HG03045 (cell line): ENCODE data around the gene DDOST.
"Not testable (repeated sequence)": the region's sequence is repeated elsewhere in the genome, so short reads cannot be mapped to it uniquely, and the experiment has no call there.

Experiments used
- ATAC-seq: cut with Tn5 transposase; IDR thresholded peaks from one replicate; pipeline ENCODE4 v1.9.1; 2021; ENCODE audit warnings: mild to moderate bottlenecking, moderate library complexity; ENCODE audit not compliant: unreplicated experiment

The DDOST gene

GRCh38 chr1:20626524-20626923 is 34.6 kb downstream of the DDOST start:
- no peak for ATAC-seq

- no peak for ATAC-seq
These were observed 35.1 kb downstream of the DDOST start for GRCh38 chr1:20626098-20626427.

- ATAC-seq = no peak
These were observed 35.7 kb downstream of the DDOST start for GRCh38 chr1:20625176-20626097.

GRCh38 chr1:20624709-20625108 is 36.5 kb downstream of the DDOST start:
- ATAC-seq = no peak

- no peak for ATAC-seq
These were observed 40.2 kb downstream of the DDOST start for GRCh38 chr1:20621012-20621411.

GRCh38 chr1:20619999-20620398 is 41.2 kb downstream of the DDOST start:
- ATAC-seq = no peak

GRCh38 chr1:20618550-20618949 is 42.6 kb downstream of the DDOST start:
- ATAC-seq = no peak

- ATAC-seq = no peak
These were observed 44.2 kb downstream of the DDOST start for GRCh38 chr1:20616847-20617487.

GRCh38 chr1:20615946-20616846 is 45.0 kb downstream of the DDOST start:
- ATAC-seq = no peak

GRCh38 chr1:20614131-20614579 is 47.0 kb downstream of the DDOST start:
- no peak for ATAC-seq

GRCh38 chr1:20612221-20612746 is 48.9 kb downstream of the DDOST start:
- ATAC-seq = no peak

- ATAC-seq = no peak
These were observed 49.5 kb downstream of the DDOST start for GRCh38 chr1:20611652-20612051.

GRCh38 chr1:20610970-20611369 is 50.2 kb downstream of the DDOST start:
- no peak for ATAC-seq

- no peak for ATAC-seq
These were observed 51.6 kb downstream of the DDOST start for GRCh38 chr1:20609541-20609940.

GRCh38 chr1:20606801-20607570 is 54.2 kb downstream of the DDOST start:
- ATAC-seq = not testable (repeated sequence)

GRCh38 chr1:20604678-20605077 is 56.5 kb downstream of the DDOST start:
- ATAC-seq = no peak

- no peak for ATAC-seq
These were observed 57.4 kb downstream of the DDOST start for GRCh38 chr1:20603504-20604464.

- no peak for ATAC-seq
These were observed 58.2 kb downstream of the DDOST start for GRCh38 chr1:20602851-20603450.
